RCC 7860 (cell line): ENCODE results near the gene TLR1.
"Not testable (repeated sequence)": the region's sequence is repeated elsewhere in the genome, so short reads cannot be mapped to it uniquely, and the experiment has no call there.

ENCODE experiments used
- DNase-seq: peaks from one replicate; pipeline ENCODE4 v3.0.0-alpha.2; 2015; ENCODE audit warnings: low spot score
- FAIRE-seq: peaks from 2 replicates; lab custom pipeline; 2012; peaks lifted over from hg19 to GRCh38; lab: Jason Lieb, UNC

Gene TLR1

GRCh38 chr4:38806251-38806650, 1.7 kb upstream of the TLR1 start:
- not testable (repeated sequence) for FAIRE-seq, DNase-seq

- DNase-seq (peak; percentile 10), FAIRE-seq (no peak)
These were observed 1.0 kb upstream of the TLR1 start for GRCh38 chr4:38805530-38806145.

GRCh38 chr4:38803833-38804653, 548 bp downstream of the TLR1 start:
- no peak for FAIRE-seq
- no peak for DNase-seq

DNA sequence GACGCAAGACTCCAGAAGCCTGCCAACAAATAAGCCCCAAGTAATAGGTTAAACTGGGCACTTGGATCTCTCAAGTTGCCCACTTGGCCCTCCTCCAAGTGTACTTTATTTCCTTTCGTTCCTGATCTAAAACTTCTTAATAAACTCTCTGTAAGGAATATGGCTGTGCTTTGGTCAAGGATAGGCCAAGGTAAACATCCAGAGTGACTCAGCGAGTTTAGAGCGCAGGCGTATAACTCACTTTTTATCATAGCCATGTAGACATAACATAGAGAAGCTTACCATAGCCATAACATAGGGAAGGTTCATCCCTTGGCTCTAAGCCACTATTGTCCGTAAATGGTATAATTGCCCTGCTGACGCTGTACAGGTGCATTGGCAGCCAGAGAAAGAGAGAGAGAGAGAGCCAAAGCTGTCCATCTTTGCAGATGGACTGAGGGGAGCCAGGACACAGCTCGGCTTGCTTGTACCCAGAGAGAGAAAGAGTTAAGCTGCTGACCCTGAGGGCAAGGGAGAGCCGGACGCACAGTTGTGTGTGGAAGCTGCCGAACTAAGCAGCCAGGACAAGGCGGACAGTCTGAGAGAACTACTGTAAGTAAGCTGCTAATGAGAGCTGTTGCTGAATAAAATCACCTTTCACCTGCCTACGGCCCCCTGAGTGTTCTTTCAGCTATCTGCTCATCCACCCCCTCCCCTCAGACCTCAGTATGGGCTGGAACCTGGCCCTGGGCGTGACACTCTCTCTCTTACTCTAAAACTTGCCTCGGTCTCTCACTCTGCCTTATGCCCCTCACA, 1.8 kb downstream of the TLR1 start:
- DNase-seq (no peak), FAIRE-seq (no peak)

DNA sequence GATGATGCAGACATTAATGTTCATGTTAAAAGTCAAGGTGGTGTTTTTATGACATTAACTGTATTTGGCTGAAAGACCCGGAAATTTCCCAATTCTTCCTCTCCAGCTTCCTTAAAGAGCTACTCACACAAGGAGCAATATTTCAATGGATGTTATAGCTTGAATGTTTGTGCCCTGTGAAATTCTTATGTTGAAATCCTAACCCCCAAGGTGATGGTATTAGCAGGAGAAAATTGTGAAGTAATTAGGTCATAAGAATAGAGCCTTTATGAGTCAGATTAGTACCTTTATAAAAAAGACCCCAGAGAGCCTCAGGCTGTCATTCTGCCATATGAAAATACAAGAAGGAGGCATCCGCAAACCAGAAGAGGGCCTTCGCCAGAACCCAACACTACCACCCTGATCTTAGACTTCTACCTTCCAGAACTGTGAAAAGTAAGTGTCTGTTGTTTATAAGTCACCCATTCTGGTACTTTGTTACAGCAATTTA, 3.6 kb downstream of the TLR1 start:
- no peak for FAIRE-seq
- DNase-seq, result no peak

DNA sequence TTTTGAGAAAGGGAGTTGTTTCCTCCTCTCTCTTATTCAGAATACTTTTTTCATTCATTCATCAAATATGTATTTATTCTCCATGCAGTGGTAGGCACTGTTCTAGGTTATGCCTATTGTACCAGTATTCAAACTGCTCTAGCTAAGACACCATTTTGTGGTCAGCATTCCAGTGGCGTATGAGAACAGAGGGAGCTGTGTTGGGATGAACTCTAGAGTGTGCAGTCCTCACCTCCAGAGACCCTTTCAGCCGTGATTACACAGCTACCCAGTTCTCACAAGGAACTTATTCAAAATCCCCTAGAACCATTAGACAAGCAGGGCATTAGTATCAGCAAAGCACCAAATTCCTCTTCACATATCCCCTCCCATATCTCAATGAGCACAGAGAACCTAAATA, 4.2 kb downstream of the TLR1 start:
- no peak for DNase-seq

DNA sequence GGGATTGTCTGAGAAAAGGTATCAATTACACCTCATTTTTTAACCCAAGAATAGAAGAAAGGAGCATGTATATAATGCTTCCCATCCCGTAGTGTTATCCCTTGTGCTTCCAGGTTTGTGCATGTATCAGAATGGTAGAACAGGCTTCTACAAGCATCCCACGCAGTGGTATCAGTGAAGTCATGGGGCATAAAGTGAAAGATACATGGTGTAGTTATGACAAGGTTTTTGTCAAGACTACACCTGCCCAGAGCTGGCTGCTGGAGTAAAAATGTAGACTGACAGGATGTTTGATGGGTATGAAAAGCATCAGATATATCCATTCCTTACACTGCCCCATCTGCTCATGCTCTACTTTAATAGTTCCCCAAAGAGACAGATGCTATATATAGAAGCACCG, 9.5 kb downstream of the TLR1 start:
- no peak for DNase-seq
- no peak for FAIRE-seq

More for the DNA sequence above, 4.2 kb downstream of the TLR1 start:
- no peak for FAIRE-seq

GRCh38 chr4:38794051-38794450, 10.5 kb downstream of the TLR1 start:
- no peak for DNase-seq

DNA sequence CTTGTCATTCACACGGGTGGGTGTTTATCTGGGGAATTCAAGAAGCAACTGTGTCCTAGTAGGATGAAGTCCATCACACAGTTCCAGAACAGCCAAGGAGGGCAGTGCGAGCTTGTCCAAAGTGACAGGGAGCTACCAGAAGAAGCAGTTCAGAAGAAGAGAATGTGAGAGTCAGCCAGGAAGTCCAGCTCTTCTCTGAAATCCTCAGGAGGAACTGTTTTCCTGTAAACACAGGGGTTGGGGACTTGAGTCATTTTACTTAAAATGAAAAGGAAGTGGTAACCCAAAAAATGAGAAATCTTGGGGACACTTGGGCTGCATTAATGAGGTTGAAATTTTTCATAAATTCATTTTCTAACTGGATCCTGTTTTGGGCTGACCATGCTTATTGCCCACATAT, 13.6 kb downstream of the TLR1 start:
- FAIRE-seq, result no peak
- no peak for DNase-seq

More at GRCh38 chr4:38794051-38794450, 10.5 kb downstream of the TLR1 start:
- no peak for FAIRE-seq

GRCh38 chr4:38788317-38788716, 16.3 kb downstream of the TLR1 start:
- DNase-seq, result peak; percentile 56
- FAIRE-seq, result peak; percentile 67

- FAIRE-seq, result peak; percentile 86
These were observed 16.9 kb downstream of the TLR1 start for GRCh38 chr4:38787693-38788092.

DNA sequence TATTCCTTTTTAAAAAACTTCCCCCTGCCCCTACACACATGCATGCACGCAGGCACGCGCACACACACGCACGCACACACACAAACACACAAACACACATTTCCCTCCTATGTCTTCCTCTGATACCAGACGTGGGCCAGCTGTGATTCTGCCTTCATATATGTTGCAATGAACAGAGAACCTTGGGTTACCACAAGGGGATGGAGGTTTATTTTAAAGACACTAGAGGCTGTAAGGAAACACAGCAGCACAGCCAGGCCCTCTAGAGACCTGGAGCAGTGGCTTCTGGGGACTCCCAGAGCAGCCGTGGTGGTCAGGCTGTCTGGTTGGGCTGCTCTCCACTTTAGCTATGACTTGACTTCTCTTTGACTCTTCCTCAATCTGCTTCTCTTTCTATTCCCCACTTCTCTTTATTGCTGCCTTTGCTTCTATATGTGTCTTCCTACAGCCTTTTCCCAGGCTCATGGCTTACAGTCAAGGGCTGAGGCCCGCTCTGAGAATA, 18.6 kb downstream of the TLR1 start:
- FAIRE-seq (no peak), DNase-seq (no peak)

More at GRCh38 chr4:38787693-38788092, 16.9 kb downstream of the TLR1 start:
- peak; percentile 39 for DNase-seq

GRCh38 chr4:38785041-38785790, 19.4 kb downstream of the TLR1 start:
- no peak for DNase-seq
- FAIRE-seq, result no peak

DNA sequence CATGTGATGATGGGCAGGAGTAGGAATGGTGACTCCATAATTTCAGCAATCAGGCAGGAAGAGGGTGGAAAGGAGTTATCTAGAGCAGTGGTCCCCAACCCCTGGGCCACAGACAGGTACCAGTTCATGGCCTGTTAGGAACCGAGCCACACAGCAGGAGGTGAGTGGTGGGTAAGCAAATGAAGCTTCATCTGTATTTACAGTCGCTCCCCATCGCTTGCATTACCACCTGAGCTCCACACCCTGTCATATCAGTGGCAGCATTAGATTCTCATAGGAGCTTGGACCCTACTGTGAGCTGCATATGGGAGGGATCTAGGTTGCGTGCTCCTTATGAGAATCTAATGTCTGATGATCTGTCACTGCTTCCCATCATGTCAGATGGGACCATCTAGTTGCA, 20.4 kb downstream of the TLR1 start:
- FAIRE-seq (no peak), DNase-seq (no peak)

DNA sequence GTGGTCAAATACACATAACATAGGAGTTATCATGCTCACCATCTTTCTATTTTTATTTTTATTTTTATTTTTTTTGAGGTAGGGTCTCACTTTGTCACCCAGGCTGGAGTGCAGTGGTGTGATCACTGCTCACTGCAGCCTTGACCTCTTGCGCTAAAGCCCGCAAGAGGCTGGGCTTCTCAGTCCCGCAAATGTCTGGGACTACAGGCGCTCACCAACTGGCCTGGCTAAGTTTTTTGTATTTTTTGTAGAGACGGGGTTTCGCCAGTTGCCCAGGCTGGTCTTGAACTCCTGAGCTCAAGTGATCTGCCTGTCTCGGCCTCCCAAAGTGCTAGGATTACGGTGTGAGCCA, 21.5 kb downstream of the TLR1 start:
- no peak for FAIRE-seq
- DNase-seq, result no peak

- peak; percentile 33 for DNase-seq
- FAIRE-seq, result peak; percentile 68
These were observed 22.0 kb downstream of the TLR1 start, which contains the start of gene TLR10 for GRCh38 chr4:38782452-38783108. Gene TLR10 (minus strand): TSS chr4:38782990. CDS start chr4:38775590, 7,400 bp downstream.

DNA sequence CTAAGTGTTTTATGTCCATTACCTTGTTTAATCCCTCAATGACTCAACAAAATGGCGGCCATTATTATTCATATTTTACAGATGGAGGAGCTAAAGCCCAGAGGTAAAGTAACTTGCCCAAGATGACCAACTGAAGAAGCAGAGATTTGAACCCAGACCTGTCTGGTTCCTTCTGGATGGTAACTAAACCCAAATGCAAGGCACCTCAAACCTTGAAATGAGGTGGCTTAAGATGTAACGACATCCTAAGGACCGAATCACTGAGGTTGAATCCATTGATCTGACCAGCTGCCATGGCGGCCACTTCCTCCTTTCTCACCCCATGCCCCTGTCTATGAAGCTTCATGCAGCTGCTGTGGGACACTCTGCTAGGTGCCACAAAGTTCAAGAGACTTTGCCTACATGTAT, 22.7 kb downstream of the TLR1 start:
- FAIRE-seq (no peak), DNase-seq (no peak)

DNA sequence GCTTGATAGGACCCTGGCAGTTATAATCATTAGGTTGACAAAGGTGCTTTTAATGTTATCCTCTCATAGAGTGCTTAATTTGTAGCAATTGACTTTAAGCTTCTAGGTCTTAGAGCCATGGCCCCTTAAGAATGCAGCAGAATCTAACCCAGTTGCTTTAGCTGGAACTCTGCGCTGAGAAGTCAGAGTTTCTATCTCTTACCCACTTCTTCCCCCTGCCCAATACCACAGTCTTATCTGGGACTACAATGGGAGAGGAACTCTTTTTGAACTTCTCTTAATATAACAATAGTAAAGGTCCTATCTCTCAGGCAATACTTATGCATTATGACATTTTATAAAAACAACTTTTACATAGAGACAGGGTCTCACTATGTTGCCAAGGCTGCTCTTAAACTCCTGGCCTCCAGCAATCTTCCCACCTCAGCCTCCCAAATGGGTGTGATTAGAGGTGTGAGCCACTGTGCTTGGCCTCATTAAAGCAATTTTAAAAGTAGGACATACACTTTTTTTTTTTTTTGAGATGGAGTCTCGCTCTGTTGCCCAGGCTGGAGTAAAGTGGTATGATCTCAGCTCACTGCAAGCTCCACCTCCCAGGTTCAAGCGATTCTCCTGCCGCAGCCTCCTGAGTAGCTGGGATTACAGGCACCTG, 23.6 kb downstream of the TLR1 start:
- DNase-seq, result no peak
- no peak for FAIRE-seq

DNA sequence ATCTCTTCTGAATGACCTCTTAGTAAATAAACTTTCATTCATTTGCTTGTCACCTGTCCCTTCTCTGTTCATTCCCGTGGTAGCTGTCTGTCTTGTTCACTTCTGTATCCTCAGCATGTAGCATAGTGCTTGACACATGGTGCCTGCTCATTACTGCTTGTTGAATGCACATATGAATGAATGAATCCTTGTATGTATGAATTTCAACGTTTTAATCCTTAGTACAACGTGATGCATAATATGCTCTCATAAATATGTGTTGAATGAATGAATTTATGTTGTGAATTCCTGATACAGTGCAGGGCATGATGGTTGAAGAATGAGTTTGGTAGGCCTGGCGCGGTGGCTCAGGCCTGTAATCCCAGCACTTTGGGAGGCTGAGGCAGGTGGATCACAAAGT, 24.8 kb downstream of the TLR1 start:
- no peak for DNase-seq
- FAIRE-seq, result no peak
